PFSK-1 (cell line): Measurements from ENCODE around the gene SMC2.

Source experiments
- FOXP2 ChIP-seq: optimal IDR thresholded peaks from 2 replicates; pipeline ENCODE3; 2011; ENCODE audit warnings: borderline replicate concordance, control low read depth, inconsistent platforms; ENCODE audit not compliant: insufficient read depth; ENCODE audit errors: extremely low read length, extremely low read depth
- POLR2AphosphoS5 ChIP-seq: IDR thresholded peaks from 2 replicates; pipeline ENCODE4 v1.6.1; 2012; ENCODE audit warnings: low read depth, mild to moderate bottlenecking, control low read depth, low read length, moderate library complexity
- REST ChIP-seq, 2 experiments: IDR thresholded peaks; 2 replicates each; pipeline versions ENCODE4 v1.6.1 to v1.8.0; 2011 to 2012; ENCODE audit warnings: low read depth in 2 of 2, low read length in 2 of 2, control low read depth in 1 of 2, inconsistent platforms in 1 of 2, mild to moderate bottlenecking in 1 of 2, moderate library complexity in 1 of 2; ENCODE audit not compliant: insufficient read depth in 1 of 2
- SIN3A ChIP-seq: IDR thresholded peaks from 2 replicates; pipeline ENCODE4 v1.6.1; 2012; ENCODE audit warnings: mild to moderate bottlenecking, low read length, moderate library complexity, borderline replicate concordance; ENCODE audit not compliant: insufficient read depth
- TAF1 ChIP-seq: IDR thresholded peaks from 2 replicates; pipeline ENCODE4 v1.6.1; 2012; ENCODE audit warnings: low read length, control low read depth, borderline replicate concordance; ENCODE audit not compliant: insufficient read depth

SMC2 gene

GRCh38 chr9:104088416-104088815 is 5.7 kb upstream of the SMC2 start:
- TF ChIP-seq REST (IDR thresholded peaks at IDR 0.05; ENCODE audit: insufficient read depth in 1 of 2, low read depth in 2 of 2, low read length in 2 of 2) (no peak), POLR2AphosphoS5 (no peak), SIN3A (no peak), TAF1 (no peak), FOXP2 (no peak)

- no peak for TF ChIP-seq SIN3A
- no peak for TF ChIP-seq REST (IDR thresholded peaks at IDR 0.05; ENCODE audit: insufficient read depth in 1 of 2, low read depth in 2 of 2, low read length in 2 of 2)
- no peak for TF ChIP-seq POLR2AphosphoS5
- no peak for TF ChIP-seq TAF1
Observed at GRCh38 chr9:104090578-104090977, 3.5 kb upstream of the SMC2 start.

- TF ChIP-seq POLR2AphosphoS5, result no peak
- TF ChIP-seq SIN3A, result no peak
- no peak for TF ChIP-seq FOXP2
- TF ChIP-seq REST (IDR thresholded peaks at IDR 0.05; ENCODE audit: insufficient read depth in 1 of 2, low read depth in 2 of 2, low read length in 2 of 2), result no peak
- TF ChIP-seq TAF1, result no peak
Observed at GRCh38 chr9:104091116-104091515, 3.0 kb upstream of the SMC2 start.

- TF ChIP-seq POLR2AphosphoS5, result no peak
- TF ChIP-seq REST (IDR thresholded peaks at IDR 0.05; ENCODE audit: insufficient read depth in 1 of 2, low read depth in 2 of 2, low read length in 2 of 2), result no peak
- no peak for TF ChIP-seq SIN3A
- no peak for TF ChIP-seq FOXP2
- TF ChIP-seq TAF1, result no peak
Observed at GRCh38 chr9:104091708-104092107, 2.4 kb upstream of the SMC2 start.

GRCh38 chr9:104092192-104092591 is 1.9 kb upstream of the SMC2 start:
- TF ChIP-seq POLR2AphosphoS5, result no peak
- TF ChIP-seq REST (IDR thresholded peaks at IDR 0.05; ENCODE audit: insufficient read depth in 1 of 2, low read depth in 2 of 2, low read length in 2 of 2), result no peak
- no peak for TF ChIP-seq SIN3A
- no peak for TF ChIP-seq FOXP2
- no peak for TF ChIP-seq TAF1
